Astrocyte (in vitro differentiated cells and primary cell): ENCODE measurements around the gene TARS3. TPM values are rescaled to one million over a fixed set of nuclear protein-coding genes. Genes with fewer than 3 reads are reported as not detected.

Experiments used
- DNase-seq: peaks from one replicate; pipeline ENCODE4 v3.0.0-alpha.2; 2010; ENCODE audit warnings: low read depth
- FAIRE-seq: peaks from 2 replicates; lab custom pipeline; 2011; peaks lifted over from hg19 to GRCh38; lab: Jason Lieb, UNC
- H2AFZ ChIP-seq: 2 replicates; pipeline ENCODE4 v1.6.0; 2012; ENCODE audit warnings: low read depth, low read length, inconsistent platforms
- H3K27ac ChIP-seq: 2 replicates; pipeline ENCODE4 v1.5.1; 2011; ENCODE audit warnings: low read depth, low read length, inconsistent platforms
- H3K27me3 ChIP-seq: 2 replicates; pipeline ENCODE4 v1.6.0; 2011; ENCODE audit warnings: low read length, inconsistent platforms; ENCODE audit not compliant: insufficient read depth
- H3K36me3 ChIP-seq: 2 replicates; pipeline ENCODE4 v1.5.1; 2011; ENCODE audit warnings: low read length, inconsistent platforms; ENCODE audit not compliant: insufficient read depth
- H3K4me1 ChIP-seq: 2 replicates; pipeline ENCODE4 v1.5.1; 2011; ENCODE audit warnings: low read length, inconsistent platforms; ENCODE audit not compliant: insufficient read depth
- H3K4me2 ChIP-seq: 2 replicates; pipeline ENCODE4 v1.6.0; 2012; ENCODE audit warnings: low read length, inconsistent platforms
- H3K4me3 ChIP-seq: 2 replicates; pipeline ENCODE4 v1.5.1; 2011; ENCODE audit warnings: low read depth, mild to moderate bottlenecking, low read length, inconsistent platforms; ENCODE audit not compliant: insufficient read depth
- H3K79me2 ChIP-seq: 2 replicates; pipeline ENCODE4 v1.6.0; 2012; ENCODE audit warnings: mild to moderate bottlenecking, low read length, inconsistent platforms; ENCODE audit not compliant: insufficient read depth
- H3K9ac ChIP-seq: 2 replicates; pipeline ENCODE4 v1.6.0; 2012; ENCODE audit warnings: mild to moderate bottlenecking, low read length, inconsistent platforms
- H3K9me3 ChIP-seq: 2 replicates; pipeline ENCODE4 v1.5.1; 2012; ENCODE audit warnings: low read depth, mild to moderate bottlenecking, low read length, inconsistent platforms; ENCODE audit not compliant: insufficient read depth
- H4K20me1 ChIP-seq: 2 replicates; pipeline ENCODE4 v1.6.0; 2012; ENCODE audit warnings: low read length, inconsistent platforms; ENCODE audit not compliant: insufficient read depth
- H3K27ac Mint-ChIP-seq: one replicate; pipeline ENCODE4 v1.8.0; 2021; ENCODE audit warnings: mild to moderate bottlenecking, mixed read lengths; ENCODE audit not compliant: unreplicated experiment
- H3K27me3 Mint-ChIP-seq: one replicate; pipeline ENCODE4 v1.8.0; 2021; ENCODE audit warnings: low read depth, mixed read lengths; ENCODE audit not compliant: unreplicated experiment
- H3K36me3 Mint-ChIP-seq: one replicate; pipeline ENCODE4 v1.8.0; 2021; ENCODE audit warnings: low read depth, mixed read lengths; ENCODE audit not compliant: unreplicated experiment
- H3K4me1 Mint-ChIP-seq: one replicate; pipeline ENCODE4 v1.8.0; 2021; ENCODE audit warnings: low read depth, mixed read lengths; ENCODE audit not compliant: unreplicated experiment
- H3K4me3 Mint-ChIP-seq: one replicate; pipeline ENCODE4 v1.8.0; 2021; ENCODE audit warnings: mild to moderate bottlenecking, moderate library complexity, mixed read lengths; ENCODE audit not compliant: unreplicated experiment
- H3K9me3 Mint-ChIP-seq: one replicate; pipeline ENCODE4 v1.8.0; 2021; ENCODE audit warnings: mild to moderate bottlenecking, mixed read lengths; ENCODE audit not compliant: unreplicated experiment
- EZH2 ChIP-seq: IDR thresholded peaks from 2 replicates; pipeline ENCODE4 v1.6.1; 2012; ENCODE audit warnings: mild to moderate bottlenecking, low read length, inconsistent platforms; ENCODE audit not compliant: insufficient read depth
- total RNA-seq: library from RNA; stranded (reverse); gene quantifications from 2 replicates; pipeline ENCODE4 v1.2.1, GENCODE V29; 2021
- TF ChIP-seq, protein P1 (sequence below): IDR thresholded peaks from 2 replicates; pipeline ENCODE4 v1.5.1; 2011; ENCODE audit warnings: low read depth, mild to moderate bottlenecking, inconsistent platforms, low read length, moderate library complexity; ENCODE audit not compliant: insufficient read depth

Gene TARS3
- total RNA-seq, 1 donor from 2014 or later, result 15.7 TPM

DNA sequence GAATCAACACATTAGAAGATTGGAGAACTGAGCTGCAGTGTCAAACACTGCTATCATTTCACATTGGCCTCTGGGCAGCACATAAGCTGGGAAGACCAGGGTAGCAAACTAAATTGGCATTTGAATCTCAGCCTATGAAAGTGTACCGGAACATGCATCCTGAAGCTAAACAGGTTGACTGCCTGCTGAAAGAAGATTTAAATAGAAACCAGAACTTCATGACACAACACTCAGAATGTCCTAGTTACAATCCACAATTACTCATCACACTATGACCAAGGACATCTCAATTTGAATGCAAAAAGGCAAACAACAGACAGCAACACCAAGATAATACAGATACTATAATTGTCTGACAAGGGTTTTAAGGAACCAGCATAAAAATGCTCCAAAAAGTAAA, 98.3 kb downstream of the TARS3 start:
- Histone ChIP-seq H3K27ac (no peak overlapping the region), H3K4me2 (no peak overlapping the region), H3K27me3 (no peaks in the 10 kb centered on the region), H3K4me3 (no peak overlapping the region), H3K9me3 (no peaks in the 10 kb centered on the region), H3K9ac (no peak overlapping the region), H4K20me1 (no peaks in the 10 kb centered on the region), H3K36me3 (no peaks in the 10 kb centered on the region), H3K79me2 (no peaks in the 10 kb centered on the region), H3K4me1 (no peaks in the 10 kb centered on the region), H2AFZ (no peak overlapping the region)
- TF ChIP-seq, protein P1, sequence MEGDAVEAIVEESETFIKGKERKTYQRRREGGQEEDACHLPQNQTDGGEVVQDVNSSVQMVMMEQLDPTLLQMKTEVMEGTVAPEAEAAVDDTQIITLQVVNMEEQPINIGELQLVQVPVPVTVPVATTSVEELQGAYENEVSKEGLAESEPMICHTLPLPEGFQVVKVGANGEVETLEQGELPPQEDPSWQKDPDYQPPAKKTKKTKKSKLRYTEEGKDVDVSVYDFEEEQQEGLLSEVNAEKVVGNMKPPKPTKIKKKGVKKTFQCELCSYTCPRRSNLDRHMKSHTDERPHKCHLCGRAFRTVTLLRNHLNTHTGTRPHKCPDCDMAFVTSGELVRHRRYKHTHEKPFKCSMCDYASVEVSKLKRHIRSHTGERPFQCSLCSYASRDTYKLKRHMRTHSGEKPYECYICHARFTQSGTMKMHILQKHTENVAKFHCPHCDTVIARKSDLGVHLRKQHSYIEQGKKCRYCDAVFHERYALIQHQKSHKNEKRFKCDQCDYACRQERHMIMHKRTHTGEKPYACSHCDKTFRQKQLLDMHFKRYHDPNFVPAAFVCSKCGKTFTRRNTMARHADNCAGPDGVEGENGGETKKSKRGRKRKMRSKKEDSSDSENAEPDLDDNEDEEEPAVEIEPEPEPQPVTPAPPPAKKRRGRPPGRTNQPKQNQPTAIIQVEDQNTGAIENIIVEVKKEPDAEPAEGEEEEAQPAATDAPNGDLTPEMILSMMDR, result no peak
- TF ChIP-seq EZH2, result no peak
- no peak overlapping the region for H3K4me3 Mint-ChIP-seq
- DNase-seq (no peak), FAIRE-seq (no peak)
- peaks cover 4% of the 10 kb centered on the region for H3K9me3 Mint-ChIP-seq
- no peaks in the 10 kb centered on the region for H3K27me3 Mint-ChIP-seq
- peaks cover 13% of the 10 kb centered on the region for H3K4me1 Mint-ChIP-seq
- no peaks in the 10 kb centered on the region for H3K36me3 Mint-ChIP-seq
- H3K27ac Mint-ChIP-seq, result no peak overlapping the region

DNA sequence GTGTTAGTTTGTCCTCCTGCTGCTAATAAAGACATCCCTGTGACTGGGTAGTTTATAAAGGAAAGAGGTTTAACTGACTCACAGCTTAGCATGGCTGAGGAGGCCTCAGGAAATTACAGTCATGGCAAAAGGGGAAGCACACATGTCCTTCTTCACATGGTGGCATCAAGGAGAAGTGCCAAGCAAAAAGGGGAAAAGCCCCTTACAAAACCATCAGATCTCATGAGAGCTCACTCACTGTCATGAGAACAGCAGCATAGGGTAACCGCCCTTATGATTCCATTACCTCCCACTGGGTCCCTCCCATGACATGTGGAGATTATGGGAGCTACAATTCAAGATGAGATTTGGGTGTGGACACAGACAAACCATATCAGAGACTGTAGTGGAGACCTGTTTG, 99.1 kb downstream of the TARS3 start:
- H3K27ac Mint-ChIP-seq, result no peak overlapping the region
- no peaks in the 10 kb centered on the region for H3K4me1 ChIP-seq
- no peaks in the 10 kb centered on the region for H3K27me3 Mint-ChIP-seq
- no peak overlapping the region for H3K4me3 Mint-ChIP-seq
- H3K36me3 Mint-ChIP-seq, result no peaks in the 10 kb centered on the region
- H4K20me1 ChIP-seq, result no peaks in the 10 kb centered on the region
- H3K4me3 ChIP-seq, result no peak overlapping the region
- TF ChIP-seq, protein P1, result no peak
- no peak for TF ChIP-seq EZH2
- no peak overlapping the region for H3K9ac ChIP-seq
- no peaks in the 10 kb centered on the region for H3K9me3 ChIP-seq
- H3K4me1 Mint-ChIP-seq, result peaks cover 15% of the 10 kb centered on the region
- H3K27ac ChIP-seq, result no peak overlapping the region
- H3K27me3 ChIP-seq, result no peaks in the 10 kb centered on the region
- H3K4me2 ChIP-seq, result no peak overlapping the region
- FAIRE-seq (no peak), DNase-seq (no peak)
- peaks cover 4% of the 10 kb centered on the region for H3K9me3 Mint-ChIP-seq
- no peak overlapping the region for H2AFZ ChIP-seq
- no peaks in the 10 kb centered on the region for H3K79me2 ChIP-seq
- H3K36me3 ChIP-seq, result no peaks in the 10 kb centered on the region

DNA sequence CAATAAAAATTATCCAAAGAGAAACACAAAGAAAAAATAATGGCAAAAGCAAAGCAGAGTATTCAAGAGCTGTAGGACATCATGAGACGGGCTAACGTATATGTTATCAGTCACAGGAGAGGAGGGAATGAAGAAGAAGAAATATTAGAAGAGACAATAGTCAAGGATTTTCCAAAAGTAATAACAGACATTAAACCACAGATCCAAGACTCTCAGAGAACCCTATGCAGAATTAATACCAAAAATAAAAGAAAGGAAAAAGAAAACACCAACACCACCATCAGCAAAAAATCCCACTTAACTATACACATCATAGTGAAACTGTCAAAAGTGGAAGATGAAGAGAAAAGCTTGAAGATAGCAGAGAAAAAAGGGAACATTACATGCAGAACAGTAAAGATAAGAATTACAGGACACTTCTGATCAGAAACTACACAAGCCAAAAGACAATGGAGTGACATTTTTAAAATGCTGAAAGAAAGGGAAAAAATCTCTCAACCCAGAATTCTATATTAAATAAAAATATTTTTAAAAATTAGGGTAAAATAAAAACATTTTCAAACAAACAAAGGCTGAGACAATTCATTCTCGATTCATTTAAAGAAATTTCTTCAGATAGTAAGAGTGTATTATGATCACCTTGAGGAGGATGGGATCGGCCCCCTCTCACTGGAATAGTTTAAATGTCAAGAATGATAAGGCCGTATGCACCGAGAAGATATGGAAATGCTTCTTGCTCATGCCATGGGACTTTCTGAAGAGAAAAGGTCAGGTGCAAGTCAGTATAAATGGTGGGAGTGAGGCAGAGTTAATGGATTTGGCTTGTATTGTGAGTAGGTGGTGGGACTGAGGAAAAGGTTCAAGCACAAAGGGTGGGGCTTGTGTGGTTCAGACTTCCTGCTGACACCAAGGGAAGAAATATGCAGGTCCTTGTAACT, 100.6 kb downstream of the TARS3 start:
- Histone ChIP-seq H4K20me1 (no peaks in the 10 kb centered on the region), H3K27ac (no peak overlapping the region), H3K4me3 (no peak overlapping the region), H3K79me2 (no peaks in the 10 kb centered on the region), H3K4me1 (no peaks in the 10 kb centered on the region), H3K4me2 (no peak overlapping the region), H3K9ac (no peak overlapping the region), H2AFZ (no peak overlapping the region), H3K36me3 (no peaks in the 10 kb centered on the region), H3K27me3 (no peaks in the 10 kb centered on the region), H3K9me3 (no peaks in the 10 kb centered on the region)
- DNase-seq (no peak), FAIRE-seq (no peak)
- TF ChIP-seq EZH2, result no peak
- TF ChIP-seq, protein P1, result no peak
- Mint-ChIP-seq H3K4me1 (peaks cover 15% of the 10 kb centered on the region), H3K27ac (no peak overlapping the region), H3K27me3 (no peaks in the 10 kb centered on the region), H3K4me3 (no peak overlapping the region), H3K36me3 (no peaks in the 10 kb centered on the region), H3K9me3 (peaks cover 4% of the 10 kb centered on the region)
